ENCODE data around the gene STARD8.

Gene STARD8

GRCh38 chrX:68749426-68749825 lies 102.0 kb downstream of the STARD8 start:
- no peak for DNase-seq (ENCODE audit: low read depth in 4 of 4, low spot score in 1 of 4)

- no peak for DNase-seq (ENCODE audit: low read depth in 4 of 4, low spot score in 1 of 4)
These were observed 102.8 kb downstream of the STARD8 start for GRCh38 chrX:68750316-68750715.

GRCh38 chrX:68751372-68751771 lies 103.9 kb downstream of the STARD8 start:
- no peak for DNase-seq (ENCODE audit: low read depth in 4 of 4, low spot score in 1 of 4)

GRCh38 chrX:68753218-68753617 lies 105.8 kb downstream of the STARD8 start:
- no peak for DNase-seq (ENCODE audit: low read depth in 4 of 4, low spot score in 1 of 4)

GRCh38 chrX:68754406-68754805 lies 106.9 kb downstream of the STARD8 start:
- DNase-seq (ENCODE audit: low read depth in 4 of 4, low spot score in 1 of 4): no peak

- DNase-seq (ENCODE audit: low read depth in 4 of 4, low spot score in 1 of 4): no peak
These were observed 108.2 kb downstream of the STARD8 start for GRCh38 chrX:68755616-68756125.

GRCh38 chrX:68757331-68757730 lies 109.9 kb downstream of the STARD8 start:
- DNase-seq (ENCODE audit: low read depth in 4 of 4, low spot score in 1 of 4): no peak

GRCh38 chrX:68757731-68758130 lies 110.3 kb downstream of the STARD8 start:
- no peak for DNase-seq (ENCODE audit: low read depth in 4 of 4, low spot score in 1 of 4)

- no peak for DNase-seq (ENCODE audit: low read depth in 4 of 4, low spot score in 1 of 4)
These were observed 111.2 kb downstream of the STARD8 start for GRCh38 chrX:68758671-68759070.

- no peak for DNase-seq (ENCODE audit: low read depth in 4 of 4, low spot score in 1 of 4)
These were observed 113.6 kb downstream of the STARD8 start for GRCh38 chrX:68761086-68761485.

GRCh38 chrX:68762766-68763165 lies 115.3 kb downstream of the STARD8 start:
- no peak for DNase-seq (ENCODE audit: low read depth in 4 of 4, low spot score in 1 of 4)

- no peak for DNase-seq (ENCODE audit: low read depth in 4 of 4, low spot score in 1 of 4)
These were observed 116.0 kb downstream of the STARD8 start for GRCh38 chrX:68763481-68763880.
